GM12878 (cell line): ENCODE measurements around the gene SULF2. TPM values are rescaled to one million over a fixed set of nuclear protein-coding genes. Genes with fewer than 3 reads are reported as not detected.

Experiments used
- ATAC-seq: fragments of 200-7000 bp; cut with Tn5 transposase; 3 replicates; pipeline ENCODE4 v1.9.1; 2020; ENCODE audit warnings: mild to moderate bottlenecking, moderate library complexity
- BruUV-seq: library from RNA; stranded (reverse); fragments of 400-500 nt; replicated peaks from 2 replicates; lab custom pipeline; 2021; lab: Mats Ljungman, UMichigan
- CTCF ChIA-PET: fragments of 300-600 bp; sonication (Branson Sonifier 250); formaldehyde crosslinking; extraction: SDS; loops from one replicate; lab custom pipeline; 2021; ENCODE audit warnings: inconsistent platforms; lab: Yijun Ruan, JAX
- POLR2A ChIA-PET: fragments of 350-600 bp; formaldehyde crosslinking; extraction: SDS; loops from one replicate; lab custom pipeline; 2021; ENCODE audit warnings: inconsistent platforms; lab: Charles Lee
- RAD21 ChIA-PET: fragments of 300-600 bp; sonication (Branson Sonifier 250); formaldehyde crosslinking; loops from one replicate; lab custom pipeline; 2023; ENCODE audit warnings: antibody characterized with exemption; ENCODE audit not compliant: unreplicated experiment; lab: Charles Lee
- SMC1A ChIA-PET: fragments of 300-600 bp; sonication (Branson Sonifier 250); formaldehyde crosslinking; loops from one replicate; lab custom pipeline; 2023; ENCODE audit not compliant: unreplicated experiment, uncharacterized antibody; lab: Charles Lee
- DNase-seq: peaks from one replicate; pipeline ENCODE4 v3.0.0-alpha.2; 2011; ENCODE audit warnings: low read depth, low spot score
- FAIRE-seq: peaks from 3 replicates; lab custom pipeline; 2011; peaks lifted over from hg19 to GRCh38; lab: Jason Lieb, UNC
- H2AFZ ChIP-seq: 2 replicates; pipeline ENCODE4 v1.6.0; 2011; ENCODE audit warnings: low read depth, low read length, control low read depth; ENCODE audit not compliant: control insufficient read depth
- H3K27ac ChIP-seq: 2 replicates; pipeline ENCODE4 v1.5.1; 2011; ENCODE audit warnings: control low read depth; ENCODE audit not compliant: control insufficient read depth, insufficient read depth
- H3K27me3 ChIP-seq, 2 experiments: replicated peaks in 1 of 2; 2 replicates each; pipeline versions ENCODE4 v1.6.0 to v1.6.1; 2011; ENCODE audit warnings: low read length in 1 of 2; ENCODE audit not compliant: control insufficient read depth in 2 of 2, insufficient read depth in 2 of 2
- H3K36me3 ChIP-seq, 2 experiments: 2 replicates each; pipeline ENCODE4 v1.5.1; 2011; ENCODE audit warnings: low read length in 1 of 2; ENCODE audit not compliant: control insufficient read depth in 2 of 2, insufficient read depth in 2 of 2
- H3K4me1 ChIP-seq: 2 replicates; pipeline ENCODE4 v1.6.1; 2011; ENCODE audit warnings: mild to moderate bottlenecking, low read length, moderate library complexity, mixed read lengths; ENCODE audit not compliant: control insufficient read depth, insufficient read depth
- H3K4me2 ChIP-seq: 2 replicates; pipeline ENCODE4 v1.6.0; 2011; ENCODE audit warnings: control low read depth; ENCODE audit not compliant: control insufficient read depth, insufficient read depth
- H3K4me3 ChIP-seq: fragments of 200-600 bp; sonication (generic); 2 replicates; pipeline ENCODE4 v1.5.1; 2016
- H3K79me2 ChIP-seq: 2 replicates; pipeline ENCODE4 v1.6.0; 2011; ENCODE audit warnings: low read length; ENCODE audit not compliant: control insufficient read depth, insufficient read depth
- H3K9ac ChIP-seq: 2 replicates; pipeline ENCODE4 v1.8.0; 2011; ENCODE audit warnings: low read length, control low read depth, mixed read lengths; ENCODE audit not compliant: control insufficient read depth, insufficient read depth
- H3K9me3 ChIP-seq: replicated peaks from 3 replicates; pipeline ENCODE4 v1.5.1; 2011; ENCODE audit warnings: mild to moderate bottlenecking, low read length; ENCODE audit not compliant: control insufficient read depth, insufficient read depth
- H4K20me1 ChIP-seq: 2 replicates; pipeline ENCODE4 v1.6.0; 2011; ENCODE audit not compliant: control insufficient read depth, insufficient read depth
- CHD2 ChIP-seq: IDR thresholded peaks from 2 replicates; pipeline ENCODE4 v1.6.1; 2011; ENCODE audit warnings: low read depth, low read length, improper control_type of control experiment, borderline replicate concordance
- IRF4 ChIP-seq: IDR thresholded peaks from 2 replicates; pipeline ENCODE4 v1.6.1; 2011; ENCODE audit warnings: low read depth, low read length
- LARP7 ChIP-seq: fragments of 450-650 bp; IDR thresholded peaks from 2 replicates; pipeline ENCODE4 v1.6.1; 2017; ENCODE audit warnings: mild to moderate bottlenecking
- NFXL1 ChIP-seq: fragments of 450-650 bp; IDR thresholded peaks from 2 replicates; pipeline ENCODE4 v1.6.1; 2017; ENCODE audit warnings: antibody characterized with exemption, mild to moderate bottlenecking, borderline replicate concordance
- POU2F2 ChIP-seq: IDR thresholded peaks from 3 replicates; pipeline ENCODE4 v1.6.1; 2011; ENCODE audit warnings: low read depth, mild to moderate bottlenecking, low read length, borderline replicate concordance
- RAD21 ChIP-seq: IDR thresholded peaks from 2 replicates; pipeline ENCODE4 v1.6.1; 2011; ENCODE audit warnings: mild to moderate bottlenecking, low read depth, low read length, moderate library complexity; ENCODE audit not compliant: insufficient read depth
- RB1 ChIP-seq: fragments of 450-650 bp; formaldehyde crosslinking; IDR thresholded peaks from 2 replicates; pipeline ENCODE4 v1.6.1; 2017; ENCODE audit warnings: mild to moderate bottlenecking, borderline replicate concordance
- SMARCA5 ChIP-seq: fragments of 450-650 bp; IDR thresholded peaks from 2 replicates; pipeline ENCODE4 v1.6.1; 2017; ENCODE audit warnings: mild to moderate bottlenecking
- SREBF1 ChIP-seq: IDR thresholded peaks from 2 replicates; pipeline ENCODE4 v1.6.1; 2012; ENCODE audit warnings: mild to moderate bottlenecking, low read length
- TCF12 ChIP-seq: IDR thresholded peaks from 2 replicates; pipeline ENCODE4 v1.6.1; 2011; ENCODE audit warnings: low read depth, mild to moderate bottlenecking, low read length
- TCF3 ChIP-seq: IDR thresholded peaks from 2 replicates; pipeline ENCODE4 v1.6.1; 2012; ENCODE audit warnings: low read depth, mild to moderate bottlenecking, low read length, borderline replicate concordance; ENCODE audit not compliant: insufficient read depth
- YY1 ChIP-seq: IDR thresholded peaks from 2 replicates; pipeline ENCODE4 v1.6.1; 2011; ENCODE audit warnings: low read depth, mild to moderate bottlenecking, low read length
- WGBS: methylation state at CpG from one replicate; pipeline ENCODE4 v1.1.6; 2016; ENCODE audit warnings: low lambda C conversion rate; ENCODE audit not compliant: insufficient replicate concordance, insufficient coverage; ENCODE audit errors: missing lambda C conversion rate; 5-methylcytosine and 5-hydroxymethylcytosine counted together
- in situ Hi-C: fragments of 300-500 bp; cut with MboI; formaldehyde crosslinking; loops from 9 replicates; pipeline ENCODE4 v1.14.3; 2018; ENCODE audit warnings: mixed read lengths
- intact Hi-C: fragments of 100-400 bp; cut with micrococcal nuclease; formaldehyde crosslinking; loops from one replicate; pipeline ENCODE4 v1.14.2; 2022; ENCODE audit not compliant: unreplicated experiment
- polyA plus RNA-seq, 11 experiments: library from polyadenylated mRNA; depleted of rRNA in 4 of 11; unstranded in 6 of 11; stranded (reverse) in 5 of 11; fragments of >200 nt; fragmentation: Nextera tagmentation in 4 of 11; fragmentation: Illumina TruSeq in 1 of 11; extraction: Ambion mirVana in 4 of 11; extraction: Trizol in 1 of 11; gene quantifications; 1 replicate in 1 of 11; 2 replicates in 10 of 11; pipeline versions ENCODE4 v1.2.1 to v1.2.3, GENCODE V29; 2011 to 2016; ENCODE audit warnings: inconsistent platforms in 2 of 11, missing spikeins in 2 of 11, low read depth in 1 of 11
- total RNA-seq, 4 experiments: library from RNA; depleted of rRNA in 3 of 4; stranded (reverse); fragments of >200 nt in 3 of 4; fragmentation: Illumina TruSeq in 1 of 4; extraction: Trizol in 1 of 4; gene quantifications; 2 replicates each; pipeline versions ENCODE4 v1.2.1 to v1.2.3, GENCODE V29; 2013 to 2021
- TF ChIP-seq, protein P1 (sequence below): fragments of 150-350 bp; IDR thresholded peaks from 2 replicates; pipeline ENCODE4 v1.6.1; 2014; ENCODE audit warnings: mild to moderate bottlenecking, low read depth, low read length

SULF2 gene
- total and polyA plus RNA-seq, 10 of the 15 experiments (the other 5 are each of a cell fraction or from before 2014, with no cell fraction given) = 0.69 to 4.1 (median 1.6) TPM

GRCh38 chr20:47678536-47678935 lies 106.7 kb downstream of the SULF2 start:
- TF ChIP-seq NFXL1 (peak; percentile 49; the same call in 1 of the 2 replicates), CHD2 (no peak)
- Histone ChIP-seq H3K27ac (no peak overlapping the region), H4K20me1 (no peaks in the 10 kb centered on the region), H3K4me1 (no peaks in the 10 kb centered on the region), H3K4me2 (no peak overlapping the region), H3K9me3 (no peaks in the 10 kb centered on the region), H3K27me3 (no peaks in the 10 kb centered on the region; a peak in 1 of 4 replicates), H3K36me3 (no peaks in the 10 kb centered on the region), H3K4me3 (no peak overlapping the region), H3K79me2 (no peaks in the 10 kb centered on the region), H2AFZ (no peak overlapping the region), H3K9ac (no peak overlapping the region)
- ChIA-PET CTCF (interaction anchor here (0.6 to 4.6 kb wide), 21 partner anchors 13 to 944 kb away, joined by 3 to 74 read pairs (median 5); no protein-coding TSS in a partner anchor), SMC1A (interaction anchor here (0.7 to 4.0 kb wide), 10 partner anchors 14 to 943 kb away, joined by 3 to 34 read pairs (median 9); no protein-coding TSS in a partner anchor), POLR2A (no interaction called here), RAD21 (interaction anchor here (0.8 to 3.5 kb wide), 10 partner anchors 12 to 942 kb away, joined by 3 to 25 read pairs (median 6); no protein-coding TSS in a partner anchor)
- FAIRE-seq (no peak), ATAC-seq (no peak), DNase-seq (no peak)
- intact Hi-C loops = loop anchor here (2.0 to 5.0 kb wide), 2 partner anchors 34 to 104 kb away; no protein-coding TSS in a partner anchor
- no TSS peak for BruUV-seq
- 43% methylated on average over 17 of the region's 17 CpGs for WGBS
- in situ Hi-C loops = no loop called here

- Histone ChIP-seq H3K4me2 (no peak overlapping the region), H3K27me3 (no peaks in the 10 kb centered on the region; a peak in 1 of 4 replicates), H3K79me2 (no peaks in the 10 kb centered on the region), H3K27ac (no peak overlapping the region), H3K4me3 (no peak overlapping the region), H3K4me1 (no peaks in the 10 kb centered on the region), H4K20me1 (no peaks in the 10 kb centered on the region), H3K36me3 (no peaks in the 10 kb centered on the region), H3K9ac (no peak overlapping the region), H3K9me3 (no peaks in the 10 kb centered on the region), H2AFZ (no peak overlapping the region)
- ATAC-seq (peak; percentile 84), DNase-seq (no peak), FAIRE-seq (peak; percentile 89)
- ChIA-PET POLR2A (interaction anchor here (0.6 kb wide), 1 partner anchor 28 kb away, joined by 7 read pairs; no protein-coding TSS in a partner anchor), CTCF (interaction anchor here (0.6 to 4.6 kb wide), 28 partner anchors 13 to 944 kb away, joined by 3 to 74 read pairs (median 4); no protein-coding TSS in a partner anchor), SMC1A (interaction anchor here (0.7 to 4.0 kb wide), 9 partner anchors 14 to 944 kb away, joined by 3 to 34 read pairs (median 12); no protein-coding TSS in a partner anchor), RAD21 (interaction anchor here (0.8 to 3.5 kb wide), 11 partner anchors 13 to 946 kb away, joined by 3 to 25 read pairs (median 6); no protein-coding TSS in a partner anchor)
- intact Hi-C loops (loop anchor here (2.0 to 5.0 kb wide), 2 partner anchors 35 to 104 kb away; no protein-coding TSS in a partner anchor), in situ Hi-C loops (no loop called here)
- no TSS peak for BruUV-seq
- 33% methylated on average over 15 of the region's 15 CpGs for WGBS
- 0 out of 2 replicates have a peak, but pooled peaks have one; percentile 58 for TF ChIP-seq YY1
- 0 out of 3 replicates have a peak, but pooled peaks have one; percentile 16 for TF ChIP-seq POU2F2
- 0 out of 2 replicates have a peak, but pooled peaks have one; percentile 26 for TF ChIP-seq LARP7
- peak; percentile 52; the same call in 1 of the 2 replicates for TF ChIP-seq TCF12
- 0 out of 2 replicates have a peak, but pooled peaks have one; percentile 62 for TF ChIP-seq TCF3
- TF ChIP-seq RB1 = peak; percentile 38; the same call in 1 of the 2 replicates
- TF ChIP-seq, protein P1, sequence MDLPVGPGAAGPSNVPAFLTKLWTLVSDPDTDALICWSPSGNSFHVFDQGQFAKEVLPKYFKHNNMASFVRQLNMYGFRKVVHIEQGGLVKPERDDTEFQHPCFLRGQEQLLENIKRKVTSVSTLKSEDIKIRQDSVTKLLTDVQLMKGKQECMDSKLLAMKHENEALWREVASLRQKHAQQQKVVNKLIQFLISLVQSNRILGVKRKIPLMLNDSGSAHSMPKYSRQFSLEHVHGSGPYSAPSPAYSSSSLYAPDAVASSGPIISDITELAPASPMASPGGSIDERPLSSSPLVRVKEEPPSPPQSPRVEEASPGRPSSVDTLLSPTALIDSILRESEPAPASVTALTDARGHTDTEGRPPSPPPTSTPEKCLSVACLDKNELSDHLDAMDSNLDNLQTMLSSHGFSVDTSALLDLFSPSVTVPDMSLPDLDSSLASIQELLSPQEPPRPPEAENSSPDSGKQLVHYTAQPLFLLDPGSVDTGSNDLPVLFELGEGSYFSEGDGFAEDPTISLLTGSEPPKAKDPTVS = no peak
- TF ChIP-seq SMARCA5 = peak; percentile 30; the same call in 1 of the 2 replicates
- 0 out of 2 replicates have a peak, but pooled peaks have one; percentile 44 for TF ChIP-seq IRF4
- TF ChIP-seq SREBF1 = no peak
- peak; percentile 77 for TF ChIP-seq RAD21
These were observed 107.4 kb downstream of the SULF2 start for GRCh38 chr20:47677635-47678453.
